OCI-LY7 (cell line): Measurements from ENCODE around the gene MLLT3.

Source experiments
- EZH2phosphoT487 ChIP-seq: fragments of 200-600 bp; sonication (generic); IDR thresholded peaks from 2 replicates; pipeline ENCODE4 v1.6.1; 2018; ENCODE audit warnings: low read depth, borderline replicate concordance, mild to moderate bottlenecking, mixed run types, antibody characterized with exemption, low read length, moderate library complexity, mixed read lengths
- TF ChIP-seq, protein P1 (sequence below): fragments of 200-600 bp; sonication (generic); conservative IDR thresholded peaks from 2 replicates; pipeline ENCODE4 v1.5.1; 2014; ENCODE audit warnings: mild to moderate bottlenecking, antibody characterized with exemption, low read length, moderate library complexity, mixed read lengths

DNA sequence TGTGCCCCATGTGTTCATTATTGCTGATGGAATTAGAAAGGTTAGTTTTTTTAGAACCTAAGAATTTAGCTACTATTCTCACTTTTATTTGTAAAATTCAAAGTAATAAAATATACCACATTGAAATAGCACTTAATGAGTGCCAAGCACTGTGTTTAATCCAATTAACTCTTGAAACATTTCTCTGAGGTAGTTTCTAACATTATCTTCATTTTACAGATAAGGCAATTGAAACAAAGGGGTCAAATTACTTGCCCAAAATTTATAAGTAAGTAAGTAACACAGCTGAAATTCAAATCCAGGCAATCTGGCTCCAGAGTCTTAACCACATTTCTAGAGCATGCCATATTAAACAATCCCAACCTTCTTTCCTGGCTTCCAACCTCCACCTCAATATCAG, 84.2 kb downstream of the MLLT3 start:
- TF ChIP-seq, protein P1, sequence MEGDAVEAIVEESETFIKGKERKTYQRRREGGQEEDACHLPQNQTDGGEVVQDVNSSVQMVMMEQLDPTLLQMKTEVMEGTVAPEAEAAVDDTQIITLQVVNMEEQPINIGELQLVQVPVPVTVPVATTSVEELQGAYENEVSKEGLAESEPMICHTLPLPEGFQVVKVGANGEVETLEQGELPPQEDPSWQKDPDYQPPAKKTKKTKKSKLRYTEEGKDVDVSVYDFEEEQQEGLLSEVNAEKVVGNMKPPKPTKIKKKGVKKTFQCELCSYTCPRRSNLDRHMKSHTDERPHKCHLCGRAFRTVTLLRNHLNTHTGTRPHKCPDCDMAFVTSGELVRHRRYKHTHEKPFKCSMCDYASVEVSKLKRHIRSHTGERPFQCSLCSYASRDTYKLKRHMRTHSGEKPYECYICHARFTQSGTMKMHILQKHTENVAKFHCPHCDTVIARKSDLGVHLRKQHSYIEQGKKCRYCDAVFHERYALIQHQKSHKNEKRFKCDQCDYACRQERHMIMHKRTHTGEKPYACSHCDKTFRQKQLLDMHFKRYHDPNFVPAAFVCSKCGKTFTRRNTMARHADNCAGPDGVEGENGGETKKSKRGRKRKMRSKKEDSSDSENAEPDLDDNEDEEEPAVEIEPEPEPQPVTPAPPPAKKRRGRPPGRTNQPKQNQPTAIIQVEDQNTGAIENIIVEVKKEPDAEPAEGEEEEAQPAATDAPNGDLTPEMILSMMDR: no peak
- TF ChIP-seq EZH2phosphoT487: no peak
